Measurements from ENCODE around the gene KCNJ6.

GRCh38 chr21:37601915-37602314 is 314.3 kb downstream of the KCNJ6 start:
- TF ChIP-seq CTCF (IDR thresholded peaks at IDR 0.05; ENCODE audit: insufficient read depth, low read depth, low read length), result no peak
- TF ChIP-seq EZH2 (IDR thresholded peaks at IDR 0.05; ENCODE audit: insufficient read depth, low read length), result no peak

All from astrocyte (in vitro differentiated cells and primary cell).